COLO829 (cell line): ENCODE results near the gene IQCC.

Source experiments
- DNase-seq: peaks from one replicate; pipeline ENCODE4 v3.0.0; 2012; ENCODE audit warnings: low spot score

The IQCC gene

GRCh38 chr1:32195972-32196823 is 9.3 kb upstream of the IQCC start:
- DNase-seq: no peak

- no peak for DNase-seq
Observed at GRCh38 chr1:32197074-32197473, 8.4 kb upstream of the IQCC start.

- no peak for DNase-seq
Observed at GRCh38 chr1:32197837-32198236, 7.6 kb upstream of the IQCC start.

GRCh38 chr1:32198237-32199042 is 7.0 kb upstream of the IQCC start:
- DNase-seq: no peak

GRCh38 chr1:32199043-32199716 is 6.3 kb upstream of the IQCC start:
- DNase-seq: no peak

- DNase-seq: no peak
Observed at GRCh38 chr1:32199717-32200072, 5.8 kb upstream of the IQCC start.

- peak; percentile 54 for DNase-seq
Observed at GRCh38 chr1:32200226-32201010, 5.1 kb upstream of the IQCC start, which contains the start of gene CCDC28B. CCDC28B (plus strand) TSS chr1:32200595; CDS start chr1:32201936, 1,341 bp downstream.

GRCh38 chr1:32201011-32201855 is 4.2 kb upstream of the IQCC start:
- DNase-seq: no peak

GRCh38 chr1:32204943-32205361 is 519 bp upstream of the IQCC start:
- no peak for DNase-seq

GRCh38 chr1:32208469-32208868 is 3.0 kb downstream of the IQCC start:
- DNase-seq: no peak

- DNase-seq: no peak
Observed at GRCh38 chr1:32208891-32209328, 3.4 kb downstream of the IQCC start, which contains the start of gene DCDC2B. DCDC2B (plus strand) TSS chr1:32209089; CDS start chr1:32209094, 5 bp downstream.

- DNase-seq: peak; percentile 52
Observed at GRCh38 chr1:32215629-32216480, 10.4 kb downstream of the IQCC start.

- no peak for DNase-seq
Observed at GRCh38 chr1:32216566-32216965, 11.1 kb downstream of the IQCC start.

- no peak for DNase-seq
Observed at GRCh38 chr1:32219022-32219421, 13.6 kb downstream of the IQCC start.

- DNase-seq: no peak
Observed at GRCh38 chr1:32220746-32221580, 15.5 kb downstream of the IQCC start.

GRCh38 chr1:32221581-32221979 is 16.1 kb downstream of the IQCC start:
- DNase-seq: no peak

- DNase-seq: peak; percentile 90
Observed at GRCh38 chr1:32221980-32222755, 16.7 kb downstream of the IQCC start, which contains the start of the genes EIF3I and TMEM234. EIF3I (plus strand) TSS chr1:32222407; CDS start chr1:32222442, 35 bp downstream. TMEM234 (minus strand) TSS chr1:32222353; CDS start chr1:32222322, 31 bp downstream.

GRCh38 chr1:32223683-32224082 is 18.2 kb downstream of the IQCC start:
- DNase-seq: no peak
